GM10266 (cell line): ENCODE data around the gene NAGK.
"Not testable (repeated sequence)": the region's sequence is repeated elsewhere in the genome, so short reads cannot be mapped to it uniquely, and the experiment has no call there.

Experiments used
- DNase-seq: peaks from one replicate; pipeline ENCODE4 v3.0.0; 2012; ENCODE audit errors: extremely low spot score
- CTCF ChIP-seq: IDR thresholded peaks from 2 replicates; pipeline ENCODE4 v1.5.1; 2012; ENCODE audit warnings: mild to moderate bottlenecking, low read depth; ENCODE audit not compliant: control insufficient read depth, insufficient read depth; ENCODE audit errors: missing control alignments

Gene NAGK

DNA sequence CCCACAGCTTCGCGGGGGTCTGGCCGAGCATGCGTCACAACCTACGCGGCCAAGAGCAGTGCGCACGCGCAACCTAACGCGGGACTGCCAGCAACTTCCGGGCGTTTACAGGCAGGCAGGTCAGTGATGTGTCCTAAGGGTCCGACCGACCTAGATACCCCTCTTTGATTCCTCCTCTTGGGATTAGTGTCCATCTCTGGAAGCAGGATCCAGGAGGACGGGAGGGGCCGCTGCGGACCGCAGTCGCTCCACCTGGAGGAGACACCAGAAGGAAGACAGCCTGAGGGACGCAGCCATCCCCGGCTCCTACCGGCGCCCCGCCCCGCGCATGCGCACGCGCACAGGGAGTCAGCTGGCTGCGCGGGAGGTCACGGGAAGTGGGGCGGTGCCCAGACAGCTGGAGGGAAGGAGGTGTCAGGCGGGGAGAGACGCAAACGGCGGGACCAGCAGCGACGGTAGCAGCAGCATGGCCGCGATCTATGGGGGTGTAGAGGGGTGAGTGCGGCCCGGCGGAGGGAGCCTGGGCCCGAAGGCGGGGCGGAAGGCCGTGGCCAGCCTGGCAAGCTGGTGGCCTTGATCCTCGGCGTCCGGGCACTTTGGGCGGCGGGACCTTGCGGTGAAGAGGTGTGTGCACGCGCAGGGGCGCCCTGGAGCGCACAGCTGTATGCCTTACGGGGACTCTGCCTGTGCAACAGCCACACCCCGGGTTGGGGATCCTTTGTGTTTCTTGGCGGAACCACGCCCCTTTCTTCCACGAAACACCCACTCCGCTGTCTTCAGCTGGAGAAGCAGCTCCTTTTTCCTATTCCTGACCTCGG is at the start of gene NAGK:
Gene NAGK, plus strand, starts transcription at position 431 of the 818 bp plus-strand sequence. Its CDS starts 36 bp downstream, at position 467.
- no peak for TF ChIP-seq CTCF
- peak; percentile 91 for DNase-seq

- not testable (repeated sequence) for DNase-seq
Measured at GRCh38 chr2:71019989-71020388, 48.5 kb upstream of the NAGK start.

DNA sequence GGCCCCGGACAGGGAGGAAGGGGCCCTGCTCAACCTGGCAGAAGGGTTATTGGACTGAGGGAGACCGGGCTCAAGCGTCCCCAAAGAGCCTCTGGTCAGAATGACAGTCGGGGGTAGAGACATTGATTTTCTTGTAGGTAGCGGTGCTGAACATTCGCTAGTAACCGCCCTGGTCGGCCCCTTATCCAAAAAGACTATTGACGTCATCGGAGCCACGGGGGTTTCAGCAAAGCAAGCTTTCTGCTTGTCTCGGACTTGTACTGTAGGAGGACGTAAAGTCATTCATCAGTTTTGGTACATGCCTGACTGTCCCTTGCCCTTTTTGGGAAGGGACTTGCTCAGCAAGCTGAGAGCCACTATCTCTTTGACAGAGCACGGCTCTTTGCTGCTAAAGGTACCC is 47.1 kb upstream of the NAGK start:
- DNase-seq: not testable (repeated sequence)

GRCh38 chr2:71023553-71024243 is 44.8 kb upstream of the NAGK start:
- peak; percentile 49 for TF ChIP-seq CTCF
- not testable (repeated sequence) for DNase-seq

GRCh38 chr2:71036296-71036695 is 32.2 kb upstream of the NAGK start:
- DNase-seq: not testable (repeated sequence)

- no peak for TF ChIP-seq CTCF
- DNase-seq: no peak
Measured at GRCh38 chr2:71042287-71042686, 26.2 kb upstream of the NAGK start.

GRCh38 chr2:71043531-71044407 is 24.7 kb upstream of the NAGK start:
- no peak for DNase-seq
- TF ChIP-seq CTCF: no peak

- no peak for TF ChIP-seq CTCF
- DNase-seq: no peak
Measured at GRCh38 chr2:71045151-71045550, 23.3 kb upstream of the NAGK start.
